MM.1S (cell line): ENCODE measurements around the gene ZNRF3.

Experiments
- DNase-seq: peaks from one replicate; pipeline ENCODE4 v3.0.0-alpha.2; 2015
- H2AFZ ChIP-seq: fragments of 300-600 bp; sonication (generic); 2 replicates; pipeline ENCODE4 v1.6.0; 2016; ENCODE audit warnings: antibody characterized with exemption, low read length
- H3F3A ChIP-seq: fragments of 300-600 bp; sonication (generic); 2 replicates; pipeline ENCODE4 v1.6.1; 2016; ENCODE audit warnings: mild to moderate bottlenecking, antibody characterized with exemption, low read length, moderate library complexity, mixed read lengths; ENCODE audit not compliant: insufficient read depth
- H3K27ac ChIP-seq: fragments of 300-600 bp; sonication (generic); 2 replicates; pipeline ENCODE4 v1.5.1; 2016; ENCODE audit warnings: mild to moderate bottlenecking, low read length
- H3K27me3 ChIP-seq: fragments of 300-600 bp; sonication (generic); replicated peaks from 2 replicates; pipeline ENCODE4 v1.6.0; 2016; ENCODE audit warnings: low read length; ENCODE audit not compliant: insufficient read depth
- H3K36me3 ChIP-seq: fragments of 300-600 bp; sonication (generic); replicated peaks from 2 replicates; pipeline ENCODE4 v1.6.1; 2016; ENCODE audit warnings: mild to moderate bottlenecking, low read length, mixed read lengths; ENCODE audit not compliant: insufficient read depth
- H3K4me1 ChIP-seq: fragments of 300-600 bp; sonication (generic); 2 replicates; pipeline ENCODE4 v1.6.1; 2016; ENCODE audit warnings: low read length, mixed read lengths
- H3K4me2 ChIP-seq: fragments of 300-600 bp; sonication (generic); 2 replicates; pipeline ENCODE4 v1.6.0; 2016; ENCODE audit warnings: low read depth, low read length
- H3K4me3 ChIP-seq: fragments of 300-600 bp; sonication (generic); 2 replicates; pipeline ENCODE4 v1.5.1; 2016; ENCODE audit warnings: low read length, mixed read lengths
- H3K79me2 ChIP-seq: fragments of 300-600 bp; sonication (generic); 2 replicates; pipeline ENCODE4 v1.6.1; 2016; ENCODE audit warnings: mixed run types, low read length, mixed read lengths
- H3K9ac ChIP-seq: fragments of 300-600 bp; sonication (generic); 2 replicates; pipeline ENCODE4 v1.6.1; 2016; ENCODE audit warnings: low read length, mixed read lengths
- H3K9me2 ChIP-seq: fragments of 300-600 bp; sonication (generic); replicated peaks from 2 replicates; pipeline ENCODE4 v1.6.1; 2016; ENCODE audit warnings: mild to moderate bottlenecking, low read length, mixed read lengths; ENCODE audit not compliant: insufficient read depth
- H3K9me3 ChIP-seq: fragments of 300-600 bp; sonication (generic); replicated peaks from 2 replicates; pipeline ENCODE4 v1.6.1; 2016; ENCODE audit warnings: mild to moderate bottlenecking, low read length, mixed read lengths; ENCODE audit not compliant: insufficient read depth
- H4K20me1 ChIP-seq: fragments of 300-600 bp; sonication (generic); 2 replicates; pipeline ENCODE4 v1.6.1; 2016; ENCODE audit warnings: mild to moderate bottlenecking, low read length, moderate library complexity, mixed read lengths; ENCODE audit not compliant: insufficient read depth
- CTCF ChIP-seq: fragments of 300-600 bp; sonication (generic); IDR thresholded peaks from 2 replicates; pipeline ENCODE4 v1.5.1; 2016; ENCODE audit warnings: antibody characterized with exemption, low read length, mixed read lengths
- EZH2 ChIP-seq: fragments of 300-600 bp; sonication (generic); optimal IDR thresholded peaks from 2 replicates; pipeline ENCODE3; 2017; ENCODE audit warnings: low read depth, mild to moderate bottlenecking, antibody characterized with exemption, low read length, mixed read lengths
- EZH2phosphoT487 ChIP-seq: fragments of 300-600 bp; sonication (generic); IDR thresholded peaks from 2 replicates; pipeline ENCODE4 v1.6.1; 2018; ENCODE audit warnings: antibody characterized with exemption, low read length

The ZNRF3 gene

GRCh38 chr22:29049655-29050263 lies 166.4 kb downstream of the ZNRF3 start:
- Histone ChIP-seq H4K20me1 (no peaks in the 10 kb centered on the region), H3K27ac (no peak overlapping the region), H3K9me3 (no peaks in the 10 kb centered on the region), H3K79me2 (no peaks in the 10 kb centered on the region), H3K27me3 (no peaks in the 10 kb centered on the region), H3K9ac (no peak overlapping the region), H3K4me3 (no peak overlapping the region), H3K4me1 (no peaks in the 10 kb centered on the region), H2AFZ (no peak overlapping the region), H3K9me2 (no peaks in the 10 kb centered on the region), H3K36me3 (no peaks in the 10 kb centered on the region), H3F3A (no peaks in the 10 kb centered on the region), H3K4me2 (no peak overlapping the region)
- DNase-seq, result no peak
- TF ChIP-seq EZH2phosphoT487, result no peak
- no peak for TF ChIP-seq EZH2
- TF ChIP-seq CTCF, result no peak

DNA sequence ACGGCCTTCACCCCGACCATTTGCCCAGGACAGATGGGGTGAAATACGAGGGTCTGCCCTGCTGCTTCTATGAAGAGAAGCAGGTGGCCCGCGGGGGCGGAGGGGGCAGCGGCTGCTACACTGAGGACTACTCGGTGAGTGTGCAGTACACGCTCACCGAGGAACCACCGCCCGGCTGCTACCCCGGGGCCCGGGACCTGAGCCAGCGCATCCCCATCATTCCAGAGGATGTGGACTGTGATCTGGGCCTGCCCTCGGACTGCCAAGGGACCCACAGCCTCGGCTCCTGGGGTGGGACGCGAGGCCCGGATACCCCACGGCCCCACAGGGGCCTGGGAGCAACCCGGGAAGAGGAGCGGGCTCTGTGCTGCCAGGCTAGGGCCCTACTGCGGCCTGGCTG lies 167.1 kb downstream of the ZNRF3 start:
- no peak overlapping the region for H3K9ac ChIP-seq
- H2AFZ ChIP-seq, result no peak overlapping the region
- H3K79me2 ChIP-seq, result no peaks in the 10 kb centered on the region
- no peak overlapping the region for H3K27ac ChIP-seq
- H3K9me2 ChIP-seq, result no peaks in the 10 kb centered on the region
- TF ChIP-seq EZH2phosphoT487 (no peak), CTCF (no peak), EZH2 (no peak)
- H3K36me3 ChIP-seq, result no peaks in the 10 kb centered on the region
- H3K4me3 ChIP-seq, result no peak overlapping the region
- no peaks in the 10 kb centered on the region for H3K9me3 ChIP-seq
- no peaks in the 10 kb centered on the region for H3K4me1 ChIP-seq
- no peak for DNase-seq
- no peaks in the 10 kb centered on the region for H3F3A ChIP-seq
- no peaks in the 10 kb centered on the region for H3K27me3 ChIP-seq
- H4K20me1 ChIP-seq, result no peaks in the 10 kb centered on the region
- H3K4me2 ChIP-seq, result no peak overlapping the region

- Histone ChIP-seq H3K9me3 (no peaks in the 10 kb centered on the region), H3K27ac (no peak overlapping the region), H3K27me3 (no peaks in the 10 kb centered on the region), H3K9ac (no peak overlapping the region), H3K4me2 (no peak overlapping the region), H3K36me3 (no peaks in the 10 kb centered on the region), H3K79me2 (no peaks in the 10 kb centered on the region), H3K4me3 (no peak overlapping the region), H4K20me1 (no peaks in the 10 kb centered on the region), H3K9me2 (no peaks in the 10 kb centered on the region), H3K4me1 (no peaks in the 10 kb centered on the region), H2AFZ (no peak overlapping the region), H3F3A (no peaks in the 10 kb centered on the region)
- DNase-seq, result no peak
- no peak for TF ChIP-seq EZH2phosphoT487
- TF ChIP-seq EZH2, result no peak
- no peak for TF ChIP-seq CTCF
Observed at GRCh38 chr22:29053048-29053702, 169.8 kb downstream of the ZNRF3 start.
